Mononuclear cell (primary cell): ENCODE results near the gene FBXO38. TPM values are rescaled to one million over a fixed set of nuclear protein-coding genes. Genes with fewer than 3 reads are reported as not detected.

ENCODE experiments used
- H3K27me3 ChIP-seq: 2 replicates; pipeline ENCODE4 v1.6.0; 2011; ENCODE audit warnings: low read length, control low read depth; ENCODE audit not compliant: insufficient read depth
- H3K4me1 ChIP-seq: 2 replicates; pipeline ENCODE4 v1.5.1; 2011; ENCODE audit warnings: mild to moderate bottlenecking, low read length, control low read depth; ENCODE audit not compliant: insufficient read depth
- H3K4me3 ChIP-seq: 2 replicates; pipeline ENCODE4 v1.5.1; 2011; ENCODE audit warnings: mild to moderate bottlenecking, low read length, moderate library complexity
- H3K9me3 ChIP-seq: 2 replicates; pipeline ENCODE4 v1.5.1; 2011; ENCODE audit warnings: low read depth, mild to moderate bottlenecking, control low read depth, low read length
- total RNA-seq: library from RNA; depleted of rRNA; stranded (reverse); fragments of >200 nt; gene quantifications from one replicate; pipeline ENCODE4 v1.2.3, GENCODE V29; 2012

FBXO38 gene
- total RNA-seq, 1 donor: 76.3 TPM

GRCh38 chr5:148428848-148429247 is 45.1 kb downstream of the FBXO38 start:
- H3K27me3 ChIP-seq: no peaks in the 10 kb centered on the region

GRCh38 chr5:148433826-148434225 is 50.1 kb downstream of the FBXO38 start:
- Histone ChIP-seq H3K4me1 (no peaks in the 10 kb centered on the region), H3K27me3 (no peaks in the 10 kb centered on the region), H3K9me3 (no peaks in the 10 kb centered on the region), H3K4me3 (no peak overlapping the region)

More at GRCh38 chr5:148428848-148429247, 45.1 kb downstream of the FBXO38 start:
- Histone ChIP-seq H3K4me3 (no peak overlapping the region), H3K4me1 (no peaks in the 10 kb centered on the region), H3K9me3 (no peaks in the 10 kb centered on the region)

- H3K4me3 ChIP-seq: no peak overlapping the region
- no peaks in the 10 kb centered on the region for H3K4me1 ChIP-seq
- no peaks in the 10 kb centered on the region for H3K9me3 ChIP-seq
- H3K27me3 ChIP-seq: no peaks in the 10 kb centered on the region
Observed at GRCh38 chr5:148436029-148436428, 52.3 kb downstream of the FBXO38 start.

- Histone ChIP-seq H3K9me3 (no peaks in the 10 kb centered on the region), H3K4me1 (no peaks in the 10 kb centered on the region), H3K27me3 (no peaks in the 10 kb centered on the region), H3K4me3 (no peak overlapping the region)
Observed at GRCh38 chr5:148437249-148437648, 53.5 kb downstream of the FBXO38 start.

GRCh38 chr5:148438933-148439332 is 55.2 kb downstream of the FBXO38 start:
- no peak overlapping the region for H3K4me3 ChIP-seq
- H3K27me3 ChIP-seq: no peaks in the 10 kb centered on the region
- H3K9me3 ChIP-seq: no peaks in the 10 kb centered on the region
- H3K4me1 ChIP-seq: no peaks in the 10 kb centered on the region

GRCh38 chr5:148443241-148443640 is 59.5 kb downstream of the FBXO38 start:
- no peaks in the 10 kb centered on the region for H3K4me1 ChIP-seq
- H3K27me3 ChIP-seq: no peaks in the 10 kb centered on the region
- no peaks in the 10 kb centered on the region for H3K9me3 ChIP-seq
- no peak overlapping the region for H3K4me3 ChIP-seq

- Histone ChIP-seq H3K4me1 (no peaks in the 10 kb centered on the region), H3K4me3 (no peak overlapping the region), H3K27me3 (no peaks in the 10 kb centered on the region), H3K9me3 (no peaks in the 10 kb centered on the region)
Observed at GRCh38 chr5:148443998-148444397, 60.2 kb downstream of the FBXO38 start.

GRCh38 chr5:148445578-148445977 is 61.8 kb downstream of the FBXO38 start:
- Histone ChIP-seq H3K4me1 (no peaks in the 10 kb centered on the region), H3K27me3 (no peaks in the 10 kb centered on the region), H3K4me3 (no peak overlapping the region), H3K9me3 (no peaks in the 10 kb centered on the region)

- H3K4me1 ChIP-seq: no peaks in the 10 kb centered on the region
- no peaks in the 10 kb centered on the region for H3K9me3 ChIP-seq
- no peak overlapping the region for H3K4me3 ChIP-seq
- no peaks in the 10 kb centered on the region for H3K27me3 ChIP-seq
Observed at GRCh38 chr5:148446611-148447010, 62.9 kb downstream of the FBXO38 start.

- no peaks in the 10 kb centered on the region for H3K4me1 ChIP-seq
- H3K4me3 ChIP-seq: no peak overlapping the region
- H3K9me3 ChIP-seq: no peaks in the 10 kb centered on the region
- H3K27me3 ChIP-seq: no peaks in the 10 kb centered on the region
Observed at GRCh38 chr5:148452499-148453193, 68.9 kb downstream of the FBXO38 start.

GRCh38 chr5:148454576-148454975 is 70.8 kb downstream of the FBXO38 start:
- no peaks in the 10 kb centered on the region for H3K4me1 ChIP-seq
- no peaks in the 10 kb centered on the region for H3K9me3 ChIP-seq
- no peaks in the 10 kb centered on the region for H3K27me3 ChIP-seq
- no peak overlapping the region for H3K4me3 ChIP-seq

- Histone ChIP-seq H3K4me1 (no peaks in the 10 kb centered on the region), H3K4me3 (no peak overlapping the region), H3K27me3 (no peaks in the 10 kb centered on the region), H3K9me3 (no peaks in the 10 kb centered on the region)
Observed at GRCh38 chr5:148455185-148455584, 71.4 kb downstream of the FBXO38 start.

- Histone ChIP-seq H3K27me3 (no peaks in the 10 kb centered on the region), H3K9me3 (no peaks in the 10 kb centered on the region)
Observed at GRCh38 chr5:148457183-148457620, 73.4 kb downstream of the FBXO38 start.

GRCh38 chr5:148458036-148458888 is 74.5 kb downstream of the FBXO38 start:
- no peak overlapping the region for H3K4me3 ChIP-seq
- no peaks in the 10 kb centered on the region for H3K27me3 ChIP-seq
- H3K4me1 ChIP-seq: no peaks in the 10 kb centered on the region
- no peaks in the 10 kb centered on the region for H3K9me3 ChIP-seq

More at GRCh38 chr5:148457183-148457620, 73.4 kb downstream of the FBXO38 start:
- Histone ChIP-seq H3K4me3 (no peak overlapping the region), H3K4me1 (no peaks in the 10 kb centered on the region)

- H3K9me3 ChIP-seq: no peaks in the 10 kb centered on the region
- H3K4me3 ChIP-seq: no peak overlapping the region
- no peaks in the 10 kb centered on the region for H3K27me3 ChIP-seq
- no peaks in the 10 kb centered on the region for H3K4me1 ChIP-seq
Observed at GRCh38 chr5:148459669-148460068, 75.9 kb downstream of the FBXO38 start.
